H1 (cell line): ENCODE measurements around the gene MAGI1. TPM values are rescaled to one million over a fixed set of nuclear protein-coding genes. Genes with fewer than 3 reads are reported as not detected.

Experiments used
- CTCF ChIA-PET: fragments of 300-600 bp; sonication (Branson Sonifier 250); formaldehyde crosslinking; loops from one replicate; lab custom pipeline; 2021; ENCODE audit not compliant: partially characterized antibody; lab: Charles Lee
- POLR2A ChIA-PET: fragments of 300-600 bp; sonication (Branson Sonifier 250); formaldehyde crosslinking; loops from one replicate; lab custom pipeline; 2021; ENCODE audit warnings: inconsistent platforms; ENCODE audit not compliant: partially characterized antibody; lab: Charles Lee
- DNase-seq, 2 experiments: peaks; one replicate each; pipeline versions ENCODE4 v3.0.0 to v3.0.0-alpha.2; 2010 to 2022; ENCODE audit warnings: low spot score in 2 of 2, low read depth in 1 of 2, mixed read lengths in 1 of 2
- FAIRE-seq: peaks from 2 replicates; lab custom pipeline; 2011; peaks lifted over from hg19 to GRCh38; lab: Jason Lieb, UNC
- H2AFZ ChIP-seq: 2 replicates; pipeline ENCODE4 v1.8.1; 2012; ENCODE audit warnings: low read length, inconsistent platforms
- H2AK5ac ChIP-seq: 2 replicates; pipeline ENCODE4 v1.6.1; 2013; ENCODE audit warnings: low read depth, low read length
- H2BK120ac ChIP-seq: replicated peaks from 2 replicates; pipeline ENCODE3; 2013; ENCODE audit warnings: low read depth, low read length, inconsistent platforms
- H2BK12ac ChIP-seq: 2 replicates; pipeline ENCODE4 v1.6.1; 2013; ENCODE audit warnings: low read depth, low read length
- H2BK15ac ChIP-seq: 2 replicates; pipeline ENCODE4 v1.6.1; 2013; ENCODE audit warnings: low read length
- H2BK20ac ChIP-seq: 2 replicates; pipeline ENCODE4 v1.6.1; 2013; ENCODE audit warnings: low read length
- H2BK5ac ChIP-seq: 2 replicates; pipeline ENCODE4 v1.6.1; 2013; ENCODE audit warnings: low read depth, low read length
- H3K14ac ChIP-seq: 2 replicates; pipeline ENCODE4 v1.6.1; 2013; ENCODE audit warnings: inconsistent platforms; ENCODE audit not compliant: insufficient read length
- H3K18ac ChIP-seq: 2 replicates; pipeline ENCODE4 v1.6.1; 2013; ENCODE audit warnings: low read length; ENCODE audit errors: extremely low read depth
- H3K23ac ChIP-seq: 2 replicates; pipeline ENCODE4 v1.6.1; 2013; ENCODE audit warnings: inconsistent platforms; ENCODE audit not compliant: insufficient read length
- H3K23me2 ChIP-seq: 2 replicates; pipeline ENCODE4 v1.6.1; 2013; ENCODE audit warnings: low read depth, low read length
- H3K27ac ChIP-seq: 2 replicates; pipeline ENCODE4 v1.6.1; 2011; ENCODE audit warnings: low read depth, low read length, inconsistent platforms
- H3K27me3 ChIP-seq, 4 experiments: replicated peaks in 1 of 4; 1 replicate in 1 of 4; 2 replicates in 3 of 4; pipeline versions ENCODE4 v1.6.1 to v1.8.1; 2011 to 2013; ENCODE audit warnings: low read length in 3 of 4, mild to moderate bottlenecking in 3 of 4, inconsistent platforms in 2 of 4, mixed read lengths in 2 of 4, moderate library complexity in 1 of 4; ENCODE audit not compliant: control insufficient read depth in 3 of 4, insufficient read depth in 3 of 4; ENCODE audit errors: extremely low read depth in 1 of 4
- H3K36me3 ChIP-seq, 4 experiments: 2 replicates each; pipeline versions ENCODE4 v1.6.1 to v1.8.1; 2011 to 2013; ENCODE audit warnings: mild to moderate bottlenecking in 4 of 4, low read length in 3 of 4, moderate library complexity in 2 of 4, control low read depth in 1 of 4, inconsistent platforms in 1 of 4; ENCODE audit not compliant: insufficient read depth in 4 of 4, control insufficient read depth in 2 of 4
- H3K4ac ChIP-seq: replicated peaks from 2 replicates; pipeline ENCODE3; 2013; ENCODE audit warnings: low read length, low read depth, mixed read lengths, inconsistent platforms; ENCODE audit not compliant: insufficient read length
- H3K4me1 ChIP-seq, 4 experiments: replicated peaks in 1 of 4; 1 replicate in 1 of 4; 2 replicates in 3 of 4; pipeline versions ENCODE4 v1.6.1 to v1.8.1; 2011 to 2013; ENCODE audit warnings: low read length in 3 of 4, inconsistent platforms in 2 of 4, mixed read lengths in 1 of 4; ENCODE audit not compliant: insufficient read depth in 4 of 4, control insufficient read depth in 3 of 4
- H3K4me2 ChIP-seq, 2 experiments: 2 replicates each; pipeline versions ENCODE4 v1.6.1 to v1.8.1; 2011 to 2013; ENCODE audit warnings: low read depth in 2 of 2, low read length in 2 of 2, control low read depth in 1 of 2, inconsistent platforms in 1 of 2, mild to moderate bottlenecking in 1 of 2; ENCODE audit not compliant: insufficient read depth in 1 of 2
- H3K4me3 ChIP-seq, 4 experiments: fragments of 200-600, 300-600 bp in 1 of 4; sonication (generic), shearing (Covaris generic), sonication (Bioruptor Twin) in 1 of 4; 2 replicates each; pipeline versions ENCODE4 v1.5.1 to v1.8.1; 2011 to 2016; ENCODE audit warnings: low read length in 4 of 4, low read depth in 3 of 4, control low read depth in 2 of 4, inconsistent platforms in 2 of 4, mild to moderate bottlenecking in 2 of 4, mixed read lengths in 1 of 4, moderate library complexity in 1 of 4; ENCODE audit not compliant: insufficient read depth in 2 of 4; ENCODE audit errors: extremely low read depth in 1 of 4
- H3K56ac ChIP-seq: replicated peaks from 2 replicates; pipeline ENCODE3; 2013; ENCODE audit warnings: low read depth, mild to moderate bottlenecking, mixed read lengths, low read length, inconsistent platforms; ENCODE audit not compliant: insufficient read length
- H3K79me1 ChIP-seq: 2 replicates; pipeline ENCODE4 v1.6.1; 2013; ENCODE audit warnings: low read depth, low read length, control low read depth
- H3K79me2 ChIP-seq, 2 experiments: 2 replicates each; pipeline versions ENCODE4 v1.6.1 to v1.8.1; 2012 to 2013; ENCODE audit warnings: low read length in 2 of 2, mild to moderate bottlenecking in 2 of 2, inconsistent platforms in 1 of 2; ENCODE audit not compliant: insufficient read depth in 2 of 2, control insufficient read depth in 1 of 2
- H3K9ac ChIP-seq, 4 experiments: replicated peaks in 1 of 4; 1 replicate in 1 of 4; 2 replicates in 3 of 4; pipeline versions ENCODE4 v1.6.1 to v1.8.1; 2011 to 2013; ENCODE audit warnings: low read depth in 3 of 4, low read length in 3 of 4, control low read depth in 2 of 4, mild to moderate bottlenecking in 2 of 4, moderate library complexity in 2 of 4, inconsistent platforms in 1 of 4; ENCODE audit errors: extremely low read depth in 1 of 4
- H3K9me3 ChIP-seq, 2 experiments: 2 replicates each; pipeline versions ENCODE4 v1.6.1 to v1.8.1; 2012 to 2013; ENCODE audit warnings: mild to moderate bottlenecking in 2 of 2, moderate library complexity in 2 of 2, control low read depth in 1 of 2, inconsistent platforms in 1 of 2, low read depth in 1 of 2, low read length in 1 of 2, mixed read lengths in 1 of 2; ENCODE audit not compliant: insufficient read depth in 2 of 2
- H4K20me1 ChIP-seq, 2 experiments: replicated peaks in 1 of 2; 2 replicates each; pipeline versions ENCODE3 to v1.8.1; 2011 to 2013; ENCODE audit warnings: inconsistent platforms in 2 of 2, low read length in 2 of 2, mild to moderate bottlenecking in 1 of 2; ENCODE audit not compliant: insufficient read depth in 2 of 2, control insufficient read depth in 1 of 2
- H4K5ac ChIP-seq: 2 replicates; pipeline ENCODE4 v1.6.1; 2013; ENCODE audit warnings: low read length, low read depth, mixed read lengths, inconsistent platforms; ENCODE audit not compliant: insufficient read length
- H4K8ac ChIP-seq: 2 replicates; pipeline ENCODE4 v1.8.0; 2013; ENCODE audit warnings: mild to moderate bottlenecking, moderate library complexity, low read length, inconsistent platforms; ENCODE audit not compliant: insufficient read depth; ENCODE audit errors: extremely low read depth
- H4K91ac ChIP-seq: replicated peaks from 2 replicates; pipeline ENCODE3; 2013; ENCODE audit warnings: low read length, mixed read lengths, inconsistent platforms; ENCODE audit not compliant: insufficient read length
- BCL11A ChIP-seq, 2 experiments: IDR thresholded peaks; one replicate each; pipeline ENCODE4 v1.6.1; 2011; ENCODE audit warnings: low read depth in 2 of 2, low read length in 2 of 2, mild to moderate bottlenecking in 2 of 2
- CHD2 ChIP-seq: IDR thresholded peaks from 2 replicates; pipeline ENCODE4 v1.6.1; 2012; ENCODE audit warnings: low read length, improper control_type of control experiment
- EP300 ChIP-seq, 2 experiments: IDR thresholded peaks; 1 replicate in 1 of 2; 2 replicates in 1 of 2; pipeline ENCODE4 v1.6.1; 2011 to 2012; ENCODE audit warnings: low read depth in 2 of 2, low read length in 2 of 2, mild to moderate bottlenecking in 2 of 2, borderline replicate concordance in 1 of 2, inconsistent platforms in 1 of 2, moderate library complexity in 1 of 2
- FOSL1 ChIP-seq: IDR thresholded peaks from 2 replicates; pipeline ENCODE4 v1.6.1; 2011; ENCODE audit warnings: mild to moderate bottlenecking, low read depth, low read length, moderate library complexity; ENCODE audit not compliant: insufficient read depth
- POLR2A ChIP-seq, 2 experiments: IDR thresholded peaks; 1 replicate in 1 of 2; 2 replicates in 1 of 2; pipeline ENCODE4 v1.6.1; 2011; ENCODE audit warnings: low read depth in 2 of 2, low read length in 2 of 2, mild to moderate bottlenecking in 2 of 2; ENCODE audit errors: control extremely low read depth in 1 of 2
- RAD21 ChIP-seq, 2 experiments: IDR thresholded peaks in 1 of 2; conservative IDR thresholded peaks in 1 of 2; 2 replicates each; pipeline ENCODE4 v1.6.1; 2011; ENCODE audit warnings: low read depth in 2 of 2, low read length in 2 of 2, improper control_type of control experiment in 1 of 2, inconsistent platforms in 1 of 2, mild to moderate bottlenecking in 1 of 2, moderate library complexity in 1 of 2
- RBBP5 ChIP-seq: IDR thresholded peaks from 2 replicates; pipeline ENCODE4 v1.7.1; 2012; ENCODE audit warnings: low read depth, mild to moderate bottlenecking, inconsistent platforms, low read length, moderate library complexity, borderline replicate concordance
- RFX5 ChIP-seq: IDR thresholded peaks from 2 replicates; pipeline ENCODE4 v1.6.1; 2011; ENCODE audit warnings: low read depth, low read length, improper control_type of control experiment, borderline replicate concordance
- SIX5 ChIP-seq: IDR thresholded peaks from 2 replicates; pipeline ENCODE4 v1.6.1; 2011; ENCODE audit warnings: mild to moderate bottlenecking, low read depth, low read length
- SRF ChIP-seq: IDR thresholded peaks from 2 replicates; pipeline ENCODE4 v1.6.1; 2011; ENCODE audit warnings: mild to moderate bottlenecking, low read depth, low read length, moderate library complexity
- WGBS, 2 experiments: shearing (Covaris generic) in 1 of 2; methylation state at CpG; one replicate each; pipeline versions ENCODE4 v1.1.6 to v1.1.7; 2013 to 2015; ENCODE audit warnings: low lambda C conversion rate in 2 of 2, mixed read lengths in 2 of 2, inconsistent platforms in 1 of 2, low coverage in 1 of 2, missing lambda C conversion rate in 1 of 2; ENCODE audit not compliant: insufficient replicate concordance in 2 of 2, insufficient coverage in 1 of 2, insufficient read length in 1 of 2; ENCODE audit errors: extremely low coverage in 1 of 2, missing lambda C conversion rate in 1 of 2; 5-methylcytosine and 5-hydroxymethylcytosine counted together
- polyA plus RNA-seq, 7 experiments: library from polyadenylated mRNA; depleted of rRNA in 3 of 7; stranded (reverse) in 5 of 7; unstranded in 2 of 7; fragments of >200 nt in 5 of 7; fragments of 200-250 nt in 2 of 7; gene quantifications; 1 replicate in 5 of 7; 2 replicates in 1 of 7; 4 replicates in 1 of 7; pipeline versions ENCODE4 v1.2.1 to v1.2.3, GENCODE V29; 2011 to 2013; ENCODE audit warnings: missing spikeins in 2 of 7, mixed read lengths in 2 of 7
- total RNA-seq: library from RNA; stranded (reverse); fragmentation: NEBNext Ultra II Directional; extraction: Animal tissue kit (Norgen Biotek cat#: 25700); gene quantifications from 2 replicates; pipeline ENCODE4 v1.2.1, GENCODE V29; 2021

Gene MAGI1
- total and polyA plus RNA-seq, 2 of the 8 experiments (the other 6 are each of a cell fraction or from before 2014, with no cell fraction given): 19.8 to 78.0 TPM

DNA sequence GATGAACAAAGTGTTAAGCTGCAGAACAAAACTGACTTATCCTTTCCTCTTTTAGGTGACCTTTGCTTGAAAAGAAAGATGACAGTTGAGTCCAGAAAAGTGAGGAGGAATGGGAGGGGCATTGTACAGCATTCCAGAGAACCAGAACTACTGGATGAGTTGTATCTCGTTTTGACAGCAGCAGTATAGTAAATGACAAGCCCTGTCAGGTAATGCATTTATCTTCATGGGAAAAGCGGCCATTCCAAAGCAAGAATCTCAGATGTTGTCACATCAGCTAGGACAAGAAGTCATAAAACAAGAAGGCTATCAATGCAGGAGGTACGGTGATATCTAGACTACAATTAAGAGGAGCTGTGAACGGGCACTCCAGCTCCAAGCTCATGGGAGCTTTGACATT is 421.5 kb downstream of the MAGI1 start:
- DNase-seq (no peak), FAIRE-seq (no peak)
- no peak overlapping the region for H2AK5ac ChIP-seq
- ChIA-PET POLR2A (interaction anchor here (2.1 to 5.4 kb wide), 2 partner anchors 10 to 19 kb away, joined by 6 to 28 read pairs; no protein-coding TSS in a partner anchor), CTCF (no interaction called here)
- H2AFZ ChIP-seq: no peak overlapping the region
- H3K27ac ChIP-seq: no peak overlapping the region
- no peak overlapping the region for H3K56ac ChIP-seq
- H3K27me3 ChIP-seq: no peaks in the 10 kb centered on the region
- H2BK15ac ChIP-seq: no peak overlapping the region
- no peak for TF ChIP-seq FOSL1
- TF ChIP-seq RBBP5: no peak
- no peak for TF ChIP-seq SRF
- TF ChIP-seq RFX5: no peak
- TF ChIP-seq CHD2: no peak
- TF ChIP-seq EP300 (IDR thresholded peaks at IDR 0.05; ENCODE audit: borderline replicate concordance in 1 of 2, low read depth in 2 of 2, low read length in 2 of 2): no peak
- no peak for TF ChIP-seq BCL11A (IDR thresholded peaks at IDR 0.05; ENCODE audit: low read depth in 2 of 2, low read length in 2 of 2)
- no peak for TF ChIP-seq SIX5
- TF ChIP-seq POLR2A (IDR thresholded peaks at IDR 0.05; ENCODE audit: control extremely low read depth in 1 of 2, low read depth in 2 of 2, low read length in 2 of 2): no peak
- no peak for TF ChIP-seq RAD21 (IDR thresholded peaks at IDR 0.05 in 1 of 2, conservative IDR thresholded peaks at IDR 0.05 in 1 of 2; ENCODE audit: low read depth in 2 of 2, low read length in 2 of 2)
- TF ChIP-seq, all 59 proteins: peak for 0
- H4K5ac ChIP-seq: no peak overlapping the region
- no peak overlapping the region for H2BK120ac ChIP-seq
- H4K91ac ChIP-seq: no peak overlapping the region
- no peaks in the 10 kb centered on the region for H4K20me1 ChIP-seq
- H3K4me1 ChIP-seq: peaks cover 0 to 9% (median under 1%) of the 10 kb centered on the region in 4 experiments; a peak in 1 of 7 replicates
- H2BK12ac ChIP-seq: no peak overlapping the region
- H3K9ac ChIP-seq: no peak overlapping the region
- no peaks in the 10 kb centered on the region for H3K36me3 ChIP-seq
- H4K8ac ChIP-seq: no peak overlapping the region
- no peaks in the 10 kb centered on the region for H3K9me3 ChIP-seq
- H2BK5ac ChIP-seq: no peak overlapping the region
- WGBS, 2 experiments: 93% methylated on average over 4 of the region's 4 CpGs; no CpG with 5 or more reads in 1 of the 2 experiments
- no peaks in the 10 kb centered on the region for H3K79me1 ChIP-seq
- H3K4ac ChIP-seq: no peak overlapping the region
- no peak overlapping the region for H3K23ac ChIP-seq
- no peak overlapping the region for H3K18ac ChIP-seq
- no peaks in the 10 kb centered on the region; the same call in 1 of the 2 replicates for H3K23me2 ChIP-seq
- no peak overlapping the region for H3K4me3 ChIP-seq
- no peak overlapping the region for H3K14ac ChIP-seq
- no peak overlapping the region for H2BK20ac ChIP-seq
- no peaks in the 10 kb centered on the region for H3K79me2 ChIP-seq
- no peak overlapping the region for H3K4me2 ChIP-seq
